GM23248 (cell line): Measurements from ENCODE around the gene PRDX6. TPM values are rescaled to one million over a fixed set of nuclear protein-coding genes. Genes with fewer than 3 reads are reported as not detected.
A peak's percentile ranks its signal among the peaks of the same experiment; 100 is the strongest.
"Not testable (repeated sequence)": the region's sequence is repeated elsewhere in the genome, so short reads cannot be mapped to it uniquely, and the experiment has no call there.

Source experiments
- DNase-seq: peaks from one replicate; pipeline ENCODE4 v3.0.0-alpha.2; 2015
- H2AFZ ChIP-seq: fragments of 200-600 bp; sonication (generic); 2 replicates; pipeline ENCODE4 v1.6.1; 2016; ENCODE audit warnings: antibody characterized with exemption
- H3F3A ChIP-seq: fragments of 200-600 bp; sonication (generic); 2 replicates; pipeline ENCODE4 v1.6.1; 2016; ENCODE audit warnings: mild to moderate bottlenecking, antibody characterized with exemption, mixed run types; ENCODE audit not compliant: insufficient read depth
- H3K27ac ChIP-seq: fragments of 200-600 bp; sonication (generic); 2 replicates; pipeline ENCODE4 v1.5.1; 2016; ENCODE audit warnings: mild to moderate bottlenecking
- H3K27me3 ChIP-seq: fragments of 200-600 bp; sonication (generic); replicated peaks from 2 replicates; pipeline ENCODE4 v1.6.1; 2016; ENCODE audit warnings: mild to moderate bottlenecking; ENCODE audit not compliant: insufficient read depth
- H3K36me3 ChIP-seq: fragments of 200-600 bp; sonication (generic); 2 replicates; pipeline ENCODE4 v1.6.1; 2016; ENCODE audit warnings: low read depth, mild to moderate bottlenecking
- H3K4me1 ChIP-seq: fragments of 200-600 bp; sonication (generic); 2 replicates; pipeline ENCODE4 v1.6.1; 2016; ENCODE audit warnings: mild to moderate bottlenecking; ENCODE audit not compliant: insufficient read depth
- H3K4me2 ChIP-seq: fragments of 200-600 bp; sonication (generic); one replicate; pipeline ENCODE4 v1.6.1; 2016; ENCODE audit warnings: mild to moderate bottlenecking; ENCODE audit not compliant: unreplicated experiment
- H3K4me3 ChIP-seq: fragments of 200-600 bp; sonication (generic); 2 replicates; pipeline ENCODE4 v1.5.1; 2016; ENCODE audit warnings: mild to moderate bottlenecking
- H3K79me2 ChIP-seq: fragments of 200-600 bp; sonication (generic); 2 replicates; pipeline ENCODE4 v1.6.1; 2016; ENCODE audit warnings: mild to moderate bottlenecking; ENCODE audit not compliant: insufficient read depth
- H3K9ac ChIP-seq: fragments of 200-600 bp; sonication (generic); 2 replicates; pipeline ENCODE4 v1.6.1; 2016; ENCODE audit warnings: mild to moderate bottlenecking
- H3K9me2 ChIP-seq: fragments of 200-600 bp; sonication (generic); 2 replicates; pipeline ENCODE4 v1.6.1; 2016; ENCODE audit warnings: mixed run types, mild to moderate bottlenecking, moderate library complexity; ENCODE audit not compliant: insufficient read depth
- H3K9me3 ChIP-seq: fragments of 200-600 bp; sonication (generic); one replicate; pipeline ENCODE4 v1.6.1; 2017; ENCODE audit warnings: low read depth
- H4K20me1 ChIP-seq: fragments of 200-600 bp; sonication (generic); 2 replicates; pipeline ENCODE4 v1.6.0; 2016; ENCODE audit not compliant: insufficient read depth
- EZH2 ChIP-seq: fragments of 200-600 bp; sonication (generic); IDR thresholded peaks from 2 replicates; pipeline ENCODE4 v1.6.1; 2018; ENCODE audit warnings: antibody characterized with exemption, mild to moderate bottlenecking; ENCODE audit not compliant: insufficient read depth, poor library complexity, severe bottlenecking
- EZH2phosphoT487 ChIP-seq: fragments of 200-600 bp; sonication (generic); IDR thresholded peaks from 2 replicates; pipeline ENCODE4 v1.6.1; 2018; ENCODE audit warnings: antibody characterized with exemption, moderate library complexity, mild to moderate bottlenecking, low read depth; ENCODE audit not compliant: insufficient read depth
- WGBS, 2 experiments: methylation state at CpG; one replicate each; pipeline ENCODE4 v1.1.6; 2015 to 2017; ENCODE audit warnings: low lambda C conversion rate in 2 of 2, low coverage in 1 of 2; ENCODE audit errors: missing lambda C conversion rate in 2 of 2; 5-methylcytosine and 5-hydroxymethylcytosine counted together
- in situ Hi-C: fragments of 300-500 bp; cut with MboI; formaldehyde crosslinking; loops from 2 replicates; pipeline ENCODE4 v1.15.0; 2020
- polyA plus RNA-seq: library from polyadenylated mRNA; unstranded; fragments of >200 nt; fragmentation: Nextera tagmentation; extraction: Ambion mirVana; gene quantifications from 2 replicates; pipeline ENCODE4 v1.2.1, GENCODE V29; 2016
- total RNA-seq: library from RNA; depleted of rRNA; stranded (reverse); fragments of >200 nt; shearing (Covaris generic); gene quantifications from 2 replicates; pipeline ENCODE4 v1.2.3, GENCODE V29; 2014

PRDX6 gene
- total and polyA plus RNA-seq, 2 experiments from 2014 or later = 336 to 434 TPM

DNA sequence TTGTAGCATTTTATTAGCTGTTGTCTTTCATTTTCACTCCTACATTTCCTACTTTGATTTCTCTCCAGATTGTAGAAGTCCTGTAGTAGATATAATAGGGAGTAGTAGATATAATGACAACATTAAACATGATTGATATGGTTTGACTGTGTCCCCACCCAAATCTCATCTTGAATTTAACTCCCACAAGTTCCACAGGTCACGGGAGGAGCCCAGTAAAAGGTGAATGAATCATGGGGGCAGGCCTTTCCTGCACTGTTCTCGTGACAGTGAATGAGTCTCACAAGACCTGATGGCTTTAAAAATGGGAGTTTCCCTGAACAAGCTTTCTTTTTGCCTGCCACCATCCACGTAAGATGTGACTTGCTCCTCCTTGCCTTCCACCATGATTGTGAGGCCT, 7.5 kb upstream of the PRDX6 start:
- Histone ChIP-seq H3K79me2 (peaks cover 67% of the 10 kb centered on the region), H3K27me3 (no peaks in the 10 kb centered on the region), H3K4me2 (no peak overlapping the region), H3K27ac (no peak overlapping the region), H3K4me1 (peaks cover 19% of the 10 kb centered on the region), H3K4me3 (no peak overlapping the region), H3K9me3 (no peaks in the 10 kb centered on the region), H3K9ac (no peak overlapping the region), H3F3A (peaks cover 20% of the 10 kb centered on the region), H3K36me3 (no peaks in the 10 kb centered on the region), H2AFZ (no peak overlapping the region), H4K20me1 (no peaks in the 10 kb centered on the region), H3K9me2 (no peaks in the 10 kb centered on the region)
- no peak for TF ChIP-seq EZH2phosphoT487
- TF ChIP-seq EZH2 = no peak
- in situ Hi-C loops = no loop called here
- no peak for DNase-seq
- 92 to 95% methylated on average over 3 of the region's 3 CpGs for WGBS, 2 experiments

DNA sequence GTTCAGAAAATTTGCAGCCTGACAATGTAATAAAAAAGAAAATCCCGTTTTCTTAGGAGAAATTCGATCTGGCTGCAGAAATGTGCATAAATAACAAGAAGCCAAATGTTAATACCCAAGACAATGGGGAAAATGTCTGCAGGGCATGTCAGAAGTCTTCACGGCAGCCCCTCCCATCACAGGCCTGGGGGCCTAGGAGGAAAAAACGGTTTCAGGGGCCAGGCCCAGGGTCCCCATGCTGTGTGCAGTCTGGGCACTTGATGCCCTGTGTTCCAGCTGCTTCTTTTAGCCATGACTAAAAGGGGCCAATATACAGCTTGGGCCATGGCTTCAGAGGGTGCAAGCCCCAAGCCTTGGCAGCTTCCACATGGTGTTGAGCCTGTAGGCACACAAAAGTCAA, 6.5 kb upstream of the PRDX6 start:
- no peaks in the 10 kb centered on the region for H3K36me3 ChIP-seq
- H3K27me3 ChIP-seq = no peaks in the 10 kb centered on the region
- TF ChIP-seq EZH2 (no peak), EZH2phosphoT487 (no peak)
- no peaks in the 10 kb centered on the region for H3K9me3 ChIP-seq
- no peak overlapping the region for H3K4me2 ChIP-seq
- peaks cover 30% of the 10 kb centered on the region for H3F3A ChIP-seq
- H2AFZ ChIP-seq = no peak overlapping the region
- no peak for DNase-seq
- 89 to 92% methylated on average over 4 of the region's 4 CpGs for whole genome bisulfite sequencing, 2 experiments
- in situ Hi-C loops = no loop called here
- H3K9ac ChIP-seq = no peak overlapping the region
- H4K20me1 ChIP-seq = no peaks in the 10 kb centered on the region
- no peaks in the 10 kb centered on the region for H3K9me2 ChIP-seq
- H3K4me1 ChIP-seq = peaks cover 28% of the 10 kb centered on the region
- no peak overlapping the region for H3K4me3 ChIP-seq
- no peak overlapping the region for H3K27ac ChIP-seq
- peaks cover 70% of the 10 kb centered on the region for H3K79me2 ChIP-seq

GRCh38 chr1:173473599-173474011, 3.5 kb upstream of the PRDX6 start:
- no peaks in the 10 kb centered on the region for H3K36me3 ChIP-seq
- in situ Hi-C loops = no loop called here

DNA sequence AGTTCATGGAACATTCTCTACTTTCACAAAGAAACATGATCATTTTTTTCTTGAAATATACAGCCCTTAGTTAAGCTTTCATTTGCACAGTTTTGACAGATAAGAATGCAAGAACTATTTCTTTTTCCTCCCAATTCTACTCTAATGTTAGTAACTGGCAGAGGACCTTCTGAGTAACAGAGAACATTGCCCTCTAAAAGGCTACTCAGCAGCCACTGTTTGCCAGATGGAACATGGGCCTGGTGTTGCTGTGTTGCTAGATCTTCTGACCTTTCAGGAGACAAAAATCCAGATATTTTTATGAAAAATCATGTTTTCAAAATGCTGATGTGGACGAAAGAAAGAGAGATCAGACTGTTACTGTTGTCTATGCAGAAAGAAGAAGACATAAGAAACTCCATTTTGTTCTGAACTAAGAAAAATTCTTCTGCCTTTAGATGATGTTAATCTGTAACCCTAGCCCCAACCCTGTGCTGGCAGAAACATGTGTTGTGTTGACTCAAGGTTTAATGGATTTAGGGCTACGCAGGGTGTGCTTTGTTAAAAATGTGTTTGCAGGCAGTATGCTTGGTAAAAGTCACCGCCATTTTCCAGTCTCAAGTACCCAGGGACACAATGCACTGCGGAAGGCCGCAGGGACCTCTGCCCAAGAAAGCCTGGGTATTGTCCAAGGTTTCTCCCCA, 2.9 kb upstream of the PRDX6 start:
- Histone ChIP-seq H3K9ac (peak overlapping the region; percentile 46), H3F3A (peaks cover 57% of the 10 kb centered on the region), H3K4me1 (peaks cover 36% of the 10 kb centered on the region), H3K79me2 (peaks cover 64% of the 10 kb centered on the region), H3K27ac (peak overlapping the region; percentile 100), H3K4me3 (peak overlapping the region; percentile 58), H3K36me3 (no peaks in the 10 kb centered on the region), H3K9me2 (no peaks in the 10 kb centered on the region), H3K4me2 (peak overlapping the region; percentile 84), H3K9me3 (no peaks in the 10 kb centered on the region), H2AFZ (peak overlapping the region; percentile 61), H4K20me1 (no peaks in the 10 kb centered on the region), H3K27me3 (no peaks in the 10 kb centered on the region)
- TF ChIP-seq EZH2 = no peak
- no peak for TF ChIP-seq EZH2phosphoT487
- in situ Hi-C loops = no loop called here
- DNase-seq = peak; percentile 55
- WGBS, 2 experiments = 84 to 85% methylated on average over 5 of the region's 5 CpGs

More at GRCh38 chr1:173473599-173474011, 3.5 kb upstream of the PRDX6 start:
- Histone ChIP-seq H4K20me1 (no peaks in the 10 kb centered on the region), H2AFZ (peak overlapping the region; percentile 61), H3K4me3 (peak overlapping the region; percentile 58), H3K9me3 (no peaks in the 10 kb centered on the region), H3K4me2 (peak overlapping the region; percentile 84), H3K27ac (peak overlapping the region; percentile 100), H3K27me3 (no peaks in the 10 kb centered on the region), H3F3A (peaks cover 52% of the 10 kb centered on the region), H3K9me2 (no peaks in the 10 kb centered on the region), H3K9ac (peak overlapping the region; percentile 46), H3K4me1 (peaks cover 30% of the 10 kb centered on the region), H3K79me2 (peaks cover 61% of the 10 kb centered on the region)
- DNase-seq = peak; percentile 81
- TF ChIP-seq EZH2phosphoT487 (no peak), EZH2 (no peak)
- WGBS, 2 experiments = 2 to 3% methylated on average over 2 of the region's 2 CpGs

DNA sequence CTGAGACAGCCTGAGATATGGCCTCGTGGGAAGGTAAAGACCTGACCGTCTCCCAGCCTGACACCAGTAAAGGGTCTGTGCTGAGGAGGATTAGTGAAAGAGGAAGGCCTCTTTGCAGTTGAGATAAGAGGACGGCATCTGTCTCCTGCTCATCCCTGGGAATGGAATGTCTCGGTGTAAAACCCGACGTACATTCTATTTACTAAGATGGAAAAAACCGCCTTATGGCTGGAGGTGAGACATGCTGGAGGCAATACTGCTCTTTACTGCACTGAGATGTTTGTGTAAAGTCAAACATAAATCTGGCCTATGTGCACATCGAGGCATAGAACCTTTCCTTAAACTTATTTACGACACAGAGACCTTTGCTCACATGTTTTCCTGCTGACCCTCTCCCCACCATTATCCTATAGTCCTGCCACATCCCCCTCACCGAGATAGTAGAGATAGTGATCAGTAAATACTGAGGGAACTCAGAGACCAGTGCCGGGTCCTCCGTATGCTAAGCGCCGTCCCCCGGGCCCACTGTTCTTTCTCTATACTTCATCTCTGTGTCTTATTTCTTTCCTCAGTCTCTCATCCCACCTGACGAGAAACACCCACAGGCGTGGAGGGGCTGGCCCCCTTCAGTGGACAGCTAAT, 2.2 kb upstream of the PRDX6 start:
- DNase-seq, H3K36me3 ChIP-seq, H3K9me3 ChIP-seq, H3K9me2 ChIP-seq, H3K27me3 ChIP-seq, H4K20me1 ChIP-seq, in situ Hi-C loops: not testable (repeated sequence)
- Histone ChIP-seq H3F3A (peaks cover 57% of the 10 kb centered on the region), H3K27ac (peak overlapping the region; percentile 100), H3K4me2 (peak overlapping the region; percentile 97), H3K4me3 (peak overlapping the region; percentile 91), H3K79me2 (peaks cover 71% of the 10 kb centered on the region), H3K4me1 (peaks cover 43% of the 10 kb centered on the region), H3K9ac (peak overlapping the region; percentile 96), H2AFZ (peak overlapping the region; percentile 89)
- 73 to 77% methylated on average over 17 of the region's 17 CpGs for WGBS, 2 experiments
